Stimulated activated effector memory CD8-positive, alpha-beta T cell treated with anti-CD3 and anti-CD28 coated beads, Interleukin-12 subunit alpha, Interleukin-12 subunit beta, amount 100 ng/mL, for 72 hours (primary cell): ENCODE measurements around the gene HDAC5.

Source experiments
- ATAC-seq: fragments of 150-1000 bp; cut with Tn5 transposase; 2 replicates; pipeline ENCODE4 v1.10.0; 2021
- DNase-seq, 2 donors: peaks; one replicate each; pipeline ENCODE4 v3.0.0; 2021 to 2022; ENCODE audit warnings: low spot score in 2 of 2
- H3K27ac Mint-ChIP-seq: one replicate; pipeline ENCODE4 v1.8.0; 2022; ENCODE audit warnings: mild to moderate bottlenecking, mixed read lengths
- H3K36me3 Mint-ChIP-seq: one replicate; pipeline ENCODE4 v1.8.0; 2022; ENCODE audit warnings: mild to moderate bottlenecking, mixed read lengths
- H3K4me1 Mint-ChIP-seq: one replicate; pipeline ENCODE4 v1.8.0; 2022; ENCODE audit warnings: mixed read lengths
- H3K4me3 Mint-ChIP-seq: one replicate; pipeline ENCODE4 v1.8.0; 2022; ENCODE audit warnings: mild to moderate bottlenecking, mixed read lengths
- H3K9me3 Mint-ChIP-seq: one replicate; pipeline ENCODE4 v1.8.0; 2022; ENCODE audit warnings: mixed read lengths

HDAC5 gene

GRCh38 chr17:44088254-44088653 lies 35.2 kb downstream of the HDAC5 start:
- peak overlapping the region; percentile 69 for H3K27ac Mint-ChIP-seq

GRCh38 chr17:44087319-44087718 lies 36.1 kb downstream of the HDAC5 start:
- peak overlapping the region; percentile 34 for H3K4me3 Mint-ChIP-seq
- DNase-seq (no peak), ATAC-seq (no peak)
- H3K9me3 Mint-ChIP-seq = no peaks in the 10 kb centered on the region
- peak overlapping the region; percentile 92 for H3K27ac Mint-ChIP-seq
- peaks cover 48% of the 10 kb centered on the region for H3K36me3 Mint-ChIP-seq
- H3K4me1 Mint-ChIP-seq = peaks cover 37% of the 10 kb centered on the region

More at GRCh38 chr17:44088254-44088653, 35.2 kb downstream of the HDAC5 start:
- H3K4me1 Mint-ChIP-seq = peaks cover 30% of the 10 kb centered on the region
- peaks cover 43% of the 10 kb centered on the region for H3K36me3 Mint-ChIP-seq
- H3K9me3 Mint-ChIP-seq = no peaks in the 10 kb centered on the region
- H3K4me3 Mint-ChIP-seq = no peak overlapping the region
- DNase-seq = no peak
- no peak for ATAC-seq

- Mint-ChIP-seq H3K27ac (peak overlapping the region; percentile 92), H3K9me3 (no peaks in the 10 kb centered on the region), H3K4me1 (peaks cover 40% of the 10 kb centered on the region), H3K4me3 (peak overlapping the region; percentile 34), H3K36me3 (peaks cover 48% of the 10 kb centered on the region)
- ATAC-seq (peak; percentile 95), DNase-seq (peak; percentile 26 to 67)
These were observed 36.8 kb downstream of the HDAC5 start for GRCh38 chr17:44086364-44087311.

GRCh38 chr17:44085908-44086307 lies 37.5 kb downstream of the HDAC5 start:
- Mint-ChIP-seq H3K4me1 (peaks cover 40% of the 10 kb centered on the region), H3K36me3 (peaks cover 54% of the 10 kb centered on the region), H3K4me3 (no peak overlapping the region), H3K27ac (peak overlapping the region; percentile 92), H3K9me3 (no peaks in the 10 kb centered on the region)
- ATAC-seq (no peak), DNase-seq (no peak)

GRCh38 chr17:44084921-44085320 lies 38.5 kb downstream of the HDAC5 start:
- DNase-seq (no peak), ATAC-seq (no peak)
- H3K4me1 Mint-ChIP-seq = peaks cover 45% of the 10 kb centered on the region
- H3K27ac Mint-ChIP-seq = peak overlapping the region; percentile 68
- no peaks in the 10 kb centered on the region for H3K9me3 Mint-ChIP-seq
- peaks cover 63% of the 10 kb centered on the region for H3K36me3 Mint-ChIP-seq
- no peak overlapping the region for H3K4me3 Mint-ChIP-seq

GRCh38 chr17:44084131-44084538 lies 39.3 kb downstream of the HDAC5 start:
- H3K27ac Mint-ChIP-seq = no peak overlapping the region
- ATAC-seq (no peak), DNase-seq (no peak)
- no peaks in the 10 kb centered on the region for H3K9me3 Mint-ChIP-seq
- peaks cover 71% of the 10 kb centered on the region for H3K36me3 Mint-ChIP-seq
- peaks cover 45% of the 10 kb centered on the region for H3K4me1 Mint-ChIP-seq
- no peak overlapping the region for H3K4me3 Mint-ChIP-seq

- no peak for ATAC-seq
- peaks cover 39% of the 10 kb centered on the region for H3K4me1 Mint-ChIP-seq
- H3K36me3 Mint-ChIP-seq = peaks cover 69% of the 10 kb centered on the region
- peak overlapping the region; percentile 88 for H3K27ac Mint-ChIP-seq
- no peak overlapping the region for H3K4me3 Mint-ChIP-seq
- H3K9me3 Mint-ChIP-seq = no peaks in the 10 kb centered on the region
- DNase-seq = no peak
These were observed 40.1 kb downstream of the HDAC5 start for GRCh38 chr17:44083250-44083849.

GRCh38 chr17:44082256-44082927 lies 41.0 kb downstream of the HDAC5 start:
- ATAC-seq = no peak
- H3K9me3 Mint-ChIP-seq = no peaks in the 10 kb centered on the region
- peaks cover 70% of the 10 kb centered on the region for H3K36me3 Mint-ChIP-seq
- H3K27ac Mint-ChIP-seq = peak overlapping the region; percentile 88
- peaks cover 30% of the 10 kb centered on the region for H3K4me1 Mint-ChIP-seq
- peak overlapping the region; percentile 40 for H3K4me3 Mint-ChIP-seq
- DNase-seq = no peak

GRCh38 chr17:44081681-44082080 lies 41.8 kb downstream of the HDAC5 start:
- H3K36me3 Mint-ChIP-seq = peaks cover 67% of the 10 kb centered on the region
- H3K9me3 Mint-ChIP-seq = no peaks in the 10 kb centered on the region
- no peak overlapping the region for H3K4me3 Mint-ChIP-seq
- no peak for DNase-seq
- H3K4me1 Mint-ChIP-seq = peaks cover 23% of the 10 kb centered on the region
- peak overlapping the region; percentile 88 for H3K27ac Mint-ChIP-seq
- ATAC-seq = no peak

- ATAC-seq (no peak), DNase-seq (no peak)
- Mint-ChIP-seq H3K4me3 (no peak overlapping the region), H3K36me3 (peaks cover 62% of the 10 kb centered on the region), H3K4me1 (peaks cover 22% of the 10 kb centered on the region), H3K9me3 (no peaks in the 10 kb centered on the region), H3K27ac (peak overlapping the region; percentile 63)
These were observed 43.3 kb downstream of the HDAC5 start for GRCh38 chr17:44079877-44080821.

- Mint-ChIP-seq H3K27ac (peak overlapping the region; percentile 83), H3K36me3 (peaks cover 56% of the 10 kb centered on the region), H3K4me3 (no peak overlapping the region), H3K9me3 (no peaks in the 10 kb centered on the region), H3K4me1 (peaks cover 30% of the 10 kb centered on the region)
- ATAC-seq (no peak), DNase-seq (no peak)
These were observed 45.0 kb downstream of the HDAC5 start for GRCh38 chr17:44078412-44078811.

- no peaks in the 10 kb centered on the region for H3K9me3 Mint-ChIP-seq
- no peak overlapping the region for H3K4me3 Mint-ChIP-seq
- ATAC-seq = no peak
- H3K4me1 Mint-ChIP-seq = peaks cover 32% of the 10 kb centered on the region
- H3K27ac Mint-ChIP-seq = peak overlapping the region; percentile 83
- H3K36me3 Mint-ChIP-seq = peaks cover 52% of the 10 kb centered on the region
- no peak for DNase-seq
These were observed 45.9 kb downstream of the HDAC5 start for GRCh38 chr17:44077595-44077909.

GRCh38 chr17:44076716-44077594 lies 46.5 kb downstream of the HDAC5 start:
- no peak overlapping the region for H3K4me3 Mint-ChIP-seq
- no peak for ATAC-seq
- H3K9me3 Mint-ChIP-seq = no peaks in the 10 kb centered on the region
- H3K36me3 Mint-ChIP-seq = peaks cover 46% of the 10 kb centered on the region
- H3K4me1 Mint-ChIP-seq = peaks cover 30% of the 10 kb centered on the region
- no peak for DNase-seq
- peak overlapping the region; percentile 83 for H3K27ac Mint-ChIP-seq
